CD4-positive, alpha-beta T cell (primary cell): ENCODE measurements around the gene PLXDC2. TPM values are rescaled to one million over a fixed set of nuclear protein-coding genes. Genes with fewer than 3 reads are reported as not detected.

Experiments
- ATAC-seq: fragments of 200-7000 bp; cut with Tn5 transposase; one replicate; pipeline ENCODE4 v1.10.0; 2022; ENCODE audit warnings: mild to moderate bottlenecking; ENCODE audit not compliant: poor library complexity
- CTCF ChIA-PET: fragments of 350-600 bp; sonication (Branson Sonifier 250); formaldehyde crosslinking; loops from one replicate; lab custom pipeline; 2021; ENCODE audit warnings: antibody characterized with exemption, inconsistent platforms; lab: Charles Lee
- POLR2A ChIA-PET: fragments of 350-600 bp; sonication (Branson Sonifier 250); formaldehyde crosslinking; loops from one replicate; lab custom pipeline; 2021; ENCODE audit warnings: antibody characterized with exemption, inconsistent platforms; lab: Charles Lee
- DNase-seq, 14 experiments: peaks; one replicate each; pipeline ENCODE4 v3.0.0-alpha.2; 2013 to 2020; ENCODE audit warnings: mixed read lengths in 2 of 14
- H3K27ac ChIP-seq, 2 donors: one replicate each; pipeline versions ENCODE4 v1.5.1 to v1.7.0; 2013; ENCODE audit warnings: low read length in 2 of 2, low read depth in 1 of 2, mild to moderate bottlenecking in 1 of 2
- H3K27me3 ChIP-seq, 2 experiments: 1 replicate in 1 of 2; 2 replicates in 1 of 2; pipeline versions ENCODE4 v1.6.1 to v1.7.0; 2013; ENCODE audit warnings: low read length in 2 of 2, control low read depth in 1 of 2, mild to moderate bottlenecking in 1 of 2, moderate library complexity in 1 of 2; ENCODE audit not compliant: insufficient read depth in 2 of 2, control insufficient read depth in 1 of 2
- H3K36me3 ChIP-seq: one replicate; pipeline ENCODE4 v1.6.1; 2013; ENCODE audit warnings: low read length, control low read depth; ENCODE audit not compliant: insufficient read depth
- H3K4me1 ChIP-seq: one replicate; pipeline ENCODE4 v1.6.1; 2013; ENCODE audit warnings: low read length, control low read depth; ENCODE audit not compliant: insufficient read depth
- H3K4me3 ChIP-seq: one replicate; pipeline ENCODE4 v1.5.1; 2013; ENCODE audit warnings: mild to moderate bottlenecking, low read length, moderate library complexity
- H3K9me3 ChIP-seq, 2 experiments: 1 replicate in 1 of 2; 2 replicates in 1 of 2; pipeline versions ENCODE4 v1.6.1 to v1.7.0; 2013; ENCODE audit warnings: low read length in 2 of 2, mild to moderate bottlenecking in 2 of 2, control low read depth in 1 of 2, moderate library complexity in 1 of 2; ENCODE audit not compliant: control insufficient read depth in 1 of 2, insufficient read depth in 1 of 2
- H3K27ac Mint-ChIP-seq: one replicate; pipeline ENCODE4 v1.8.0; 2020; ENCODE audit warnings: mixed read lengths
- H3K27me3 Mint-ChIP-seq: one replicate; pipeline ENCODE4 v1.8.0; 2021; ENCODE audit warnings: mixed read lengths
- H3K36me3 Mint-ChIP-seq: one replicate; pipeline ENCODE4 v1.8.0; 2021; ENCODE audit warnings: low read depth, mixed read lengths
- H3K4me1 Mint-ChIP-seq: one replicate; pipeline ENCODE4 v1.8.0; 2021; ENCODE audit warnings: low read depth, mixed read lengths
- H3K4me3 Mint-ChIP-seq: one replicate; pipeline ENCODE4 v1.8.0; 2020; ENCODE audit warnings: mild to moderate bottlenecking, mixed read lengths
- H3K9me3 Mint-ChIP-seq: one replicate; pipeline ENCODE4 v1.8.0; 2020; ENCODE audit warnings: mixed read lengths
- intact Hi-C, 2 experiments: fragments of 100-400 bp; cut with DNase I in 1 of 2; cut with micrococcal nuclease in 1 of 2; formaldehyde crosslinking; loops; one replicate each; pipeline versions ENCODE4 v1.15.1 to v1.9.0; 2023 to 2025; cut with DNase I, micrococcal nuclease
- total RNA-seq, 174 experiments: library from RNA in 2 of 174; stranded (reverse) in 2 of 174; gene quantifications; one replicate each; pipeline ENCODE4 v1.2.3 and lab custom pipeline; 2021 to 2026
- TF ChIP-seq, protein P1 (sequence below): fragments of 200-600 bp; IDR thresholded peaks from one replicate; pipeline ENCODE4 v1.8.0; 2022; ENCODE audit warnings: antibody characterized with exemption, mild to moderate bottlenecking

Gene PLXDC2
- total RNA-seq, 2 experiments from 2014 or later, result 0.41 to 0.61 TPM

GRCh38 chr10:20002657-20003056 lies 186.4 kb downstream of the PLXDC2 start:
- Mint-ChIP-seq H3K36me3 (no peaks in the 10 kb centered on the region), H3K27me3 (no peaks in the 10 kb centered on the region), H3K4me1 (no peaks in the 10 kb centered on the region), H3K9me3 (no peaks in the 10 kb centered on the region), H3K4me3 (no peak overlapping the region), H3K27ac (no peak overlapping the region)
- intact Hi-C loops, result no loop called here
- Histone ChIP-seq H3K4me1 (no peaks in the 10 kb centered on the region), H3K27me3 (no peaks in the 10 kb centered on the region), H3K9me3 (no peaks in the 10 kb centered on the region), H3K36me3 (no peaks in the 10 kb centered on the region), H3K4me3 (no peak overlapping the region), H3K27ac (no peak overlapping the region)
- CTCF ChIA-PET, result interaction anchor here (0.6 kb wide), 1 partner anchor 61 kb away, joined by 3 read pairs; no protein-coding TSS in a partner anchor
- TF ChIP-seq, protein P1, sequence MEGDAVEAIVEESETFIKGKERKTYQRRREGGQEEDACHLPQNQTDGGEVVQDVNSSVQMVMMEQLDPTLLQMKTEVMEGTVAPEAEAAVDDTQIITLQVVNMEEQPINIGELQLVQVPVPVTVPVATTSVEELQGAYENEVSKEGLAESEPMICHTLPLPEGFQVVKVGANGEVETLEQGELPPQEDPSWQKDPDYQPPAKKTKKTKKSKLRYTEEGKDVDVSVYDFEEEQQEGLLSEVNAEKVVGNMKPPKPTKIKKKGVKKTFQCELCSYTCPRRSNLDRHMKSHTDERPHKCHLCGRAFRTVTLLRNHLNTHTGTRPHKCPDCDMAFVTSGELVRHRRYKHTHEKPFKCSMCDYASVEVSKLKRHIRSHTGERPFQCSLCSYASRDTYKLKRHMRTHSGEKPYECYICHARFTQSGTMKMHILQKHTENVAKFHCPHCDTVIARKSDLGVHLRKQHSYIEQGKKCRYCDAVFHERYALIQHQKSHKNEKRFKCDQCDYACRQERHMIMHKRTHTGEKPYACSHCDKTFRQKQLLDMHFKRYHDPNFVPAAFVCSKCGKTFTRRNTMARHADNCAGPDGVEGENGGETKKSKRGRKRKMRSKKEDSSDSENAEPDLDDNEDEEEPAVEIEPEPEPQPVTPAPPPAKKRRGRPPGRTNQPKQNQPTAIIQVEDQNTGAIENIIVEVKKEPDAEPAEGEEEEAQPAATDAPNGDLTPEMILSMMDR, result no peak
- POLR2A ChIA-PET, result no interaction called here
- DNase-seq, result no peak
- ATAC-seq, result no peak

GRCh38 chr10:20004087-20004523 lies 187.9 kb downstream of the PLXDC2 start:
- Histone ChIP-seq H3K27me3 (no peaks in the 10 kb centered on the region), H3K4me1 (no peaks in the 10 kb centered on the region), H3K4me3 (no peak overlapping the region), H3K36me3 (no peaks in the 10 kb centered on the region), H3K27ac (no peak overlapping the region), H3K9me3 (peaks cover 0 to 3% of the 10 kb centered on the region in 2 experiments)
- Mint-ChIP-seq H3K27me3 (no peaks in the 10 kb centered on the region), H3K36me3 (no peaks in the 10 kb centered on the region), H3K9me3 (no peaks in the 10 kb centered on the region), H3K27ac (no peak overlapping the region), H3K4me3 (no peak overlapping the region), H3K4me1 (no peaks in the 10 kb centered on the region)
- CTCF ChIA-PET, result no interaction called here
- DNase-seq (peak in 2 of 14 experiments; percentile 43 to 55), ATAC-seq (no peak)
- intact Hi-C loops, result no loop called here
- POLR2A ChIA-PET, result no interaction called here
- TF ChIP-seq, protein P1, result no peak

DNA sequence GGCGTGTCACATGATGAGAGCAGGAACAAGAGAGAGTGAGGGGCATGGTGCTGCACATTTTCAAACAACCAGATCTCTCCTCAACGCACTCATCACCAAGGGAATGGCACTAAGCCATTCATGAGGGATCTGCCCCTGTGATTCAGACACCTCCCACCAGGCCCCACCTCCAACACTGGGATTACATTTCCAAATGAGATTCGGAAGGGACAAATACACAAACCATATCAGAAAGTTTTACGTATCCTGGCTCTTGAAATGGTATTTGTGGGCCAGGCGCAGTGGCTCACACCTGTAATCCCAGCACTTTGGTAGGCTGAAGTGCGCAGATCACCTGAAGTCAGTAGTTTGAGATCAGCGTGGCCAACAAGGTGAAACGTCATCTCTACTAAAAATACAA lies 189.4 kb downstream of the PLXDC2 start:
- H3K9me3 Mint-ChIP-seq, result no peaks in the 10 kb centered on the region
- Histone ChIP-seq H3K4me3 (no peak overlapping the region), H3K9me3 (peaks cover 0 to 3% of the 10 kb centered on the region in 2 experiments), H3K27me3 (no peaks in the 10 kb centered on the region), H3K4me1 (no peaks in the 10 kb centered on the region), H3K27ac (no peak overlapping the region), H3K36me3 (no peaks in the 10 kb centered on the region)
- no peaks in the 10 kb centered on the region for H3K36me3 Mint-ChIP-seq
- ChIA-PET POLR2A (no interaction called here), CTCF (no interaction called here)
- H3K27me3 Mint-ChIP-seq, result no peaks in the 10 kb centered on the region
- intact Hi-C loops, result no loop called here
- TF ChIP-seq, protein P1, result no peak
- no peaks in the 10 kb centered on the region for H3K4me1 Mint-ChIP-seq
- DNase-seq (no peak), ATAC-seq (no peak)
- H3K27ac Mint-ChIP-seq, result no peak overlapping the region
- H3K4me3 Mint-ChIP-seq, result no peak overlapping the region
